OCI-LY7 (cell line): Measurements from ENCODE around the gene DNM3. TPM values are rescaled to one million over a fixed set of nuclear protein-coding genes. Genes with fewer than 3 reads are reported as not detected.

Experiments
- BruUV-seq: library from RNA; stranded (reverse); fragments of 400-500 nt; replicated peaks from 2 replicates; lab custom pipeline; 2021; lab: Mats Ljungman, UMichigan
- CTCF ChIA-PET: fragments of 300-600 bp; sonication (Branson Sonifier 250); formaldehyde crosslinking; loops from one replicate; lab custom pipeline; 2022; ENCODE audit warnings: antibody characterized with exemption; ENCODE audit not compliant: unreplicated experiment; lab: Charles Lee
- POLR2A ChIA-PET: fragments of 300-600 bp; sonication (Branson Sonifier 250); formaldehyde crosslinking; loops from one replicate; lab custom pipeline; 2022; ENCODE audit warnings: antibody characterized with exemption; lab: Charles Lee
- DNase-seq: peaks from one replicate; pipeline ENCODE4 v3.0.0-alpha.2; 2015; ENCODE audit warnings: low spot score
- H2AFZ ChIP-seq: fragments of 200-600 bp; sonication (generic), shearing (Covaris generic); 2 replicates; pipeline ENCODE4 v1.6.1; 2014; ENCODE audit warnings: mild to moderate bottlenecking, antibody characterized with exemption, low read length, moderate library complexity
- H3K27ac ChIP-seq: fragments of 200-600 bp; sonication (generic); 2 replicates; pipeline ENCODE4 v1.5.1; 2014; ENCODE audit warnings: mixed run types, low read depth, mild to moderate bottlenecking, moderate library complexity, low read length, inconsistent platforms; ENCODE audit not compliant: poor library complexity, severe bottlenecking
- H3K36me3 ChIP-seq: fragments of 200-600 bp; sonication (generic); 2 replicates; pipeline ENCODE4 v1.6.1; 2014; ENCODE audit warnings: mild to moderate bottlenecking, antibody characterized with exemption, low read length, moderate library complexity, mixed read lengths; ENCODE audit not compliant: insufficient read depth
- H3K4me1 ChIP-seq: fragments of 200-600 bp; sonication (generic); 2 replicates; pipeline ENCODE4 v1.5.1; 2014; ENCODE audit warnings: mild to moderate bottlenecking, low read length; ENCODE audit not compliant: insufficient read depth, poor library complexity, severe bottlenecking
- H3K4me2 ChIP-seq: fragments of 200-600 bp; sonication (generic); 2 replicates; pipeline ENCODE4 v1.6.1; 2014; ENCODE audit warnings: mild to moderate bottlenecking, low read length
- H3K4me3 ChIP-seq: fragments of 200-600 bp; sonication (generic); 2 replicates; pipeline ENCODE4 v1.5.1; 2014; ENCODE audit warnings: mild to moderate bottlenecking, low read depth, low read length; ENCODE audit not compliant: poor library complexity, severe bottlenecking
- H3K79me2 ChIP-seq: fragments of 200-600 bp; sonication (generic); 2 replicates; pipeline ENCODE4 v1.6.1; 2016; ENCODE audit warnings: low read depth, mild to moderate bottlenecking, low read length, moderate library complexity, mixed read lengths; ENCODE audit not compliant: insufficient read depth
- H3K9me2 ChIP-seq: fragments of 200-600 bp; sonication (generic); 2 replicates; pipeline ENCODE4 v1.6.1; 2016; ENCODE audit warnings: mild to moderate bottlenecking, low read length, mixed read lengths; ENCODE audit not compliant: insufficient read depth
- H3K9me3 ChIP-seq: fragments of 200-600 bp; sonication (generic); 2 replicates; pipeline ENCODE4 v1.6.1; 2014; ENCODE audit warnings: mild to moderate bottlenecking, mixed run types, low read length, mixed read lengths
- H4K20me1 ChIP-seq: fragments of 200-600 bp; sonication (generic); 2 replicates; pipeline ENCODE4 v1.6.1; 2014; ENCODE audit warnings: mild to moderate bottlenecking, antibody characterized with exemption, low read length, moderate library complexity, mixed read lengths; ENCODE audit not compliant: insufficient read depth
- EZH2phosphoT487 ChIP-seq: fragments of 200-600 bp; sonication (generic); IDR thresholded peaks from 2 replicates; pipeline ENCODE4 v1.6.1; 2018; ENCODE audit warnings: low read depth, borderline replicate concordance, mild to moderate bottlenecking, mixed run types, antibody characterized with exemption, low read length, moderate library complexity, mixed read lengths
- intact Hi-C: fragments of 100-400 bp; cut with micrococcal nuclease; formaldehyde crosslinking; loops from one replicate; pipeline ENCODE4 v1.10.0; 2022; ENCODE audit not compliant: unreplicated experiment
- total RNA-seq, 2 experiments: library from RNA; depleted of rRNA in 1 of 2; stranded (reverse); fragments of >200 nt in 1 of 2; shearing (Covaris generic) in 1 of 2; gene quantifications; 2 replicates each; pipeline ENCODE4 v1.2.3, GENCODE V29; 2014 to 2022
- TF ChIP-seq, protein P1 (sequence below): fragments of 200-600 bp; sonication (generic); conservative IDR thresholded peaks from 2 replicates; pipeline ENCODE4 v1.5.1; 2014; ENCODE audit warnings: mild to moderate bottlenecking, antibody characterized with exemption, low read length, moderate library complexity, mixed read lengths

Gene DNM3
- total RNA-seq, 2 experiments from 2014 or later = 0.47 to 0.61 TPM

GRCh38 chr1:172180501-172181285 lies 339.4 kb downstream of the DNM3 start:
- DNase-seq = no peak
- H4K20me1 ChIP-seq = no peaks in the 10 kb centered on the region
- peak overlapping the region; percentile 54 for H3K4me2 ChIP-seq
- H3K9me3 ChIP-seq = no peaks in the 10 kb centered on the region
- H3K4me3 ChIP-seq = peak overlapping the region; percentile 32
- no peaks in the 10 kb centered on the region for H3K9me2 ChIP-seq
- TF ChIP-seq, protein P1, sequence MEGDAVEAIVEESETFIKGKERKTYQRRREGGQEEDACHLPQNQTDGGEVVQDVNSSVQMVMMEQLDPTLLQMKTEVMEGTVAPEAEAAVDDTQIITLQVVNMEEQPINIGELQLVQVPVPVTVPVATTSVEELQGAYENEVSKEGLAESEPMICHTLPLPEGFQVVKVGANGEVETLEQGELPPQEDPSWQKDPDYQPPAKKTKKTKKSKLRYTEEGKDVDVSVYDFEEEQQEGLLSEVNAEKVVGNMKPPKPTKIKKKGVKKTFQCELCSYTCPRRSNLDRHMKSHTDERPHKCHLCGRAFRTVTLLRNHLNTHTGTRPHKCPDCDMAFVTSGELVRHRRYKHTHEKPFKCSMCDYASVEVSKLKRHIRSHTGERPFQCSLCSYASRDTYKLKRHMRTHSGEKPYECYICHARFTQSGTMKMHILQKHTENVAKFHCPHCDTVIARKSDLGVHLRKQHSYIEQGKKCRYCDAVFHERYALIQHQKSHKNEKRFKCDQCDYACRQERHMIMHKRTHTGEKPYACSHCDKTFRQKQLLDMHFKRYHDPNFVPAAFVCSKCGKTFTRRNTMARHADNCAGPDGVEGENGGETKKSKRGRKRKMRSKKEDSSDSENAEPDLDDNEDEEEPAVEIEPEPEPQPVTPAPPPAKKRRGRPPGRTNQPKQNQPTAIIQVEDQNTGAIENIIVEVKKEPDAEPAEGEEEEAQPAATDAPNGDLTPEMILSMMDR = no peak
- TF ChIP-seq EZH2phosphoT487 = no peak
- peaks cover 32% of the 10 kb centered on the region for H3K4me1 ChIP-seq
- ChIA-PET POLR2A (interaction anchor here (1.2 kb wide), 1 partner anchor 11 kb away, joined by 4 read pairs; no protein-coding TSS in a partner anchor), CTCF (no interaction called here)
- BruUV-seq = no TSS peak
- no peak overlapping the region for H3K27ac ChIP-seq
- no peaks in the 10 kb centered on the region for H3K79me2 ChIP-seq
- H3K36me3 ChIP-seq = no peaks in the 10 kb centered on the region
- H2AFZ ChIP-seq = peak overlapping the region; percentile 86
- intact Hi-C loops = loop anchor here (5.0 kb wide), 1 partner anchor 217 kb away; no protein-coding TSS in a partner anchor

- TF ChIP-seq, protein P1 = no peak
- no peak for TF ChIP-seq EZH2phosphoT487
- no peak overlapping the region for H3K4me3 ChIP-seq
- peaks cover 45% of the 10 kb centered on the region for H3K4me1 ChIP-seq
- H3K79me2 ChIP-seq = no peaks in the 10 kb centered on the region
- H3K36me3 ChIP-seq = no peaks in the 10 kb centered on the region
- ChIA-PET CTCF (no interaction called here), POLR2A (interaction anchor here (0.8 kb wide), 1 partner anchor 259 kb away, joined by 3 read pairs; no protein-coding TSS in a partner anchor)
- H3K9me2 ChIP-seq = no peaks in the 10 kb centered on the region
- H3K4me2 ChIP-seq = peak overlapping the region; percentile 36
- intact Hi-C loops = loop anchor here (5.0 kb wide), 1 partner anchor 213 kb away; no protein-coding TSS in a partner anchor
- no peaks in the 10 kb centered on the region for H4K20me1 ChIP-seq
- peak overlapping the region; percentile 70 for H2AFZ ChIP-seq
- no peak for DNase-seq
- H3K27ac ChIP-seq = peak overlapping the region; percentile 33
- H3K9me3 ChIP-seq = no peaks in the 10 kb centered on the region
- no TSS peak for BruUV-seq
These were observed 343.4 kb downstream of the DNM3 start for GRCh38 chr1:172184506-172185191.
